Endothelial cell of umbilical vein (primary cell): ENCODE measurements around the gene SLC2A1. TPM values are rescaled to one million over a fixed set of nuclear protein-coding genes. Genes with fewer than 3 reads are reported as not detected.

Source experiments
- BruUV-seq: library from RNA; stranded (reverse); fragments of 400-500 nt; replicated peaks from 2 replicates; lab custom pipeline; 2021; lab: Mats Ljungman, UMichigan
- CTCF ChIA-PET: fragments of 300-600, 350-600 bp; sonication (Branson Sonifier 250); formaldehyde crosslinking; loops from one replicate; lab custom pipeline; 2021; ENCODE audit warnings: antibody characterized with exemption, inconsistent platforms; lab: Charles Lee
- POLR2A ChIA-PET: fragments of 300-600, 350-600 bp; sonication (Branson Sonifier 250); formaldehyde crosslinking; loops from one replicate; lab custom pipeline; 2021; ENCODE audit warnings: antibody characterized with exemption, inconsistent platforms; lab: Charles Lee
- DNase-seq: peaks from one replicate; pipeline ENCODE4 v3.0.0-alpha.2; 2011; ENCODE audit warnings: low read depth, low spot score
- FAIRE-seq: peaks from 2 replicates; lab custom pipeline; 2011; peaks lifted over from hg19 to GRCh38; lab: Jason Lieb, UNC
- H2AFZ ChIP-seq: 2 replicates; pipeline ENCODE4 v1.6.0; 2012; ENCODE audit warnings: low read depth, low read length, control low read depth, inconsistent platforms
- H3K27ac ChIP-seq: 2 replicates; pipeline ENCODE4 v1.5.1; 2011; ENCODE audit warnings: low read depth, mild to moderate bottlenecking, control low read depth, low read length, moderate library complexity; ENCODE audit not compliant: insufficient read depth
- H3K27me3 ChIP-seq, 2 experiments: 2 replicates each; pipeline versions ENCODE4 v1.6.0 to v1.6.1; 2011; ENCODE audit warnings: low read length in 2 of 2, mixed read lengths in 1 of 2; ENCODE audit not compliant: control insufficient read depth in 2 of 2, insufficient read depth in 2 of 2
- H3K36me3 ChIP-seq, 2 experiments: 2 replicates in 1 of 2; 3 replicates in 1 of 2; pipeline ENCODE4 v1.5.1; 2011; ENCODE audit warnings: low read length in 2 of 2, mild to moderate bottlenecking in 1 of 2, moderate library complexity in 1 of 2; ENCODE audit not compliant: control insufficient read depth in 2 of 2, insufficient read depth in 2 of 2; ENCODE audit errors: extremely low read depth in 1 of 2
- H3K4me1 ChIP-seq: 3 replicates; pipeline ENCODE4 v1.5.1; 2011; ENCODE audit warnings: mild to moderate bottlenecking, low read length; ENCODE audit not compliant: control insufficient read depth, insufficient read depth; ENCODE audit errors: extremely low read depth
- H3K4me2 ChIP-seq: 2 replicates; pipeline ENCODE4 v1.6.1; 2011; ENCODE audit warnings: low read length, control low read depth, mixed read lengths; ENCODE audit not compliant: insufficient read depth
- H3K4me3 ChIP-seq, 3 experiments: fragments of 200-600 bp in 1 of 3; sonication (generic), shearing (Covaris generic) in 1 of 3; replicated peaks in 1 of 3; 2 replicates each; pipeline ENCODE4 v1.5.1; 2011 to 2016; ENCODE audit warnings: control low read depth in 3 of 3, low read length in 3 of 3, mild to moderate bottlenecking in 2 of 3, inconsistent platforms in 1 of 3, low read depth in 1 of 3, moderate library complexity in 1 of 3; ENCODE audit not compliant: insufficient read depth in 1 of 3
- H3K79me2 ChIP-seq: 2 replicates; pipeline ENCODE4 v1.6.0; 2012; ENCODE audit warnings: low read length, inconsistent platforms; ENCODE audit not compliant: control insufficient read depth, insufficient read depth
- H3K9ac ChIP-seq: replicated peaks from 2 replicates; pipeline ENCODE3; 2011; ENCODE audit warnings: low read length, control low read depth; ENCODE audit not compliant: insufficient read depth; ENCODE audit errors: extremely low read depth
- H3K9me1 ChIP-seq: replicated peaks from 3 replicates; pipeline ENCODE4 v1.6.0; 2011; ENCODE audit warnings: mild to moderate bottlenecking, low read length; ENCODE audit not compliant: control insufficient read depth, insufficient read depth; ENCODE audit errors: extremely low read depth
- H3K9me3 ChIP-seq: replicated peaks from 2 replicates; pipeline ENCODE4 v1.5.1; 2012; ENCODE audit warnings: low read length, inconsistent platforms; ENCODE audit not compliant: control insufficient read depth, insufficient read depth
- H4K20me1 ChIP-seq: replicated peaks from 2 replicates; pipeline ENCODE3; 2011; ENCODE audit warnings: mild to moderate bottlenecking, low read length; ENCODE audit not compliant: control insufficient read depth, insufficient read depth; ENCODE audit errors: extremely low read depth
- EZH2 ChIP-seq: IDR thresholded peaks from 2 replicates; pipeline ENCODE4 v1.6.1; 2012; ENCODE audit warnings: borderline replicate concordance, low read depth, mild to moderate bottlenecking, moderate library complexity, low read length, inconsistent platforms; ENCODE audit not compliant: severe bottlenecking
- FOS ChIP-seq: IDR thresholded peaks from 2 replicates; pipeline ENCODE4 v1.6.1; 2011; ENCODE audit warnings: mild to moderate bottlenecking, low read length, moderate library complexity, borderline replicate concordance; ENCODE audit not compliant: insufficient read depth
- GATA2 ChIP-seq: IDR thresholded peaks from 2 replicates; pipeline ENCODE4 v1.7.0; 2011; ENCODE audit warnings: low read depth, mild to moderate bottlenecking, moderate library complexity, mixed read lengths, low read length; ENCODE audit not compliant: insufficient read length, insufficient read depth
- JUN ChIP-seq: IDR thresholded peaks from 2 replicates; pipeline ENCODE4 v1.6.1; 2011; ENCODE audit warnings: borderline replicate concordance, low read depth; ENCODE audit not compliant: insufficient read length, insufficient read depth
- MYC ChIP-seq: IDR thresholded peaks from one replicate; pipeline ENCODE4 v1.6.1; 2011; ENCODE audit warnings: mild to moderate bottlenecking, low read depth, low read length
- POLR2A ChIP-seq: IDR thresholded peaks from 2 replicates; pipeline ENCODE4 v1.6.1; 2012; ENCODE audit warnings: low read depth, mild to moderate bottlenecking, control low read depth, low read length
- dilution Hi-C: fragments of 300-500 bp; cut with MboI; formaldehyde crosslinking; loops from one replicate; pipeline ENCODE4 v1.15.0; 2019; ENCODE audit warnings: low sequenced_read_pairs; ENCODE audit not compliant: extremely low pct_ligation_motif_present
- intact Hi-C: fragments of 100-400 bp; cut with micrococcal nuclease; formaldehyde crosslinking; loops from one replicate; pipeline ENCODE4 v1.10.0; 2022
- polyA plus RNA-seq, 4 experiments: library from polyadenylated mRNA; depleted of rRNA in 3 of 4; stranded (reverse) in 3 of 4; unstranded in 1 of 4; fragments of >200 nt; gene quantifications; 2 replicates each; pipeline versions ENCODE4 v1.2.1 to v1.2.3, GENCODE V29; 2011 to 2012; ENCODE audit warnings: missing spikeins in 1 of 4
- total RNA-seq: library from RNA; stranded (reverse); gene quantifications from 2 replicates; pipeline ENCODE4 v1.2.3, GENCODE V29; 2021
- TF ChIP-seq, protein P1 (sequence below): IDR thresholded peaks from 2 replicates; pipeline ENCODE4 v1.6.1; 2011; ENCODE audit not compliant: insufficient read depth, insufficient read length
- TF ChIP-seq, protein P2 (sequence below), 2 donors: IDR thresholded peaks; 1 replicate in 1 of 2; 2 replicates in 1 of 2; pipeline ENCODE4 v1.5.1; 2011; ENCODE audit warnings: low read length in 2 of 2, mild to moderate bottlenecking in 2 of 2, moderate library complexity in 2 of 2, control low read depth in 1 of 2, inconsistent platforms in 1 of 2, low read depth in 1 of 2; ENCODE audit not compliant: insufficient read depth in 1 of 2; ENCODE audit errors: extremely low read depth in 1 of 2

Gene SLC2A1
- total and polyA plus RNA-seq, 2 donors (not counting 3 experiments of a cell fraction or from before 2014, with no cell fraction given), result 42.2 to 46.5 TPM

GRCh38 chr1:42963378-42964043, 4.8 kb upstream of the SLC2A1 start:
- no peaks in the 10 kb centered on the region for H3K36me3 ChIP-seq
- CTCF ChIA-PET, result interaction anchor here (2.6 to 5.7 kb wide), 2 partner anchors 50 to 110 kb away, joined by 7 to 23 read pairs; no protein-coding TSS in a partner anchor
- no peaks in the 10 kb centered on the region for H4K20me1 ChIP-seq
- no peak overlapping the region for H3K4me2 ChIP-seq
- H3K9me3 ChIP-seq, result no peaks in the 10 kb centered on the region
- TF ChIP-seq EZH2, result no peak
- peak; percentile 26 for TF ChIP-seq FOS
- TF ChIP-seq, protein P1, sequence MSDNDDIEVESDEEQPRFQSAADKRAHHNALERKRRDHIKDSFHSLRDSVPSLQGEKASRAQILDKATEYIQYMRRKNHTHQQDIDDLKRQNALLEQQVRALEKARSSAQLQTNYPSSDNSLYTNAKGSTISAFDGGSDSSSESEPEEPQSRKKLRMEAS, result no peak
- TF ChIP-seq GATA2, result no peak
- TF ChIP-seq JUN, result no peak
- TF ChIP-seq, protein P2, sequence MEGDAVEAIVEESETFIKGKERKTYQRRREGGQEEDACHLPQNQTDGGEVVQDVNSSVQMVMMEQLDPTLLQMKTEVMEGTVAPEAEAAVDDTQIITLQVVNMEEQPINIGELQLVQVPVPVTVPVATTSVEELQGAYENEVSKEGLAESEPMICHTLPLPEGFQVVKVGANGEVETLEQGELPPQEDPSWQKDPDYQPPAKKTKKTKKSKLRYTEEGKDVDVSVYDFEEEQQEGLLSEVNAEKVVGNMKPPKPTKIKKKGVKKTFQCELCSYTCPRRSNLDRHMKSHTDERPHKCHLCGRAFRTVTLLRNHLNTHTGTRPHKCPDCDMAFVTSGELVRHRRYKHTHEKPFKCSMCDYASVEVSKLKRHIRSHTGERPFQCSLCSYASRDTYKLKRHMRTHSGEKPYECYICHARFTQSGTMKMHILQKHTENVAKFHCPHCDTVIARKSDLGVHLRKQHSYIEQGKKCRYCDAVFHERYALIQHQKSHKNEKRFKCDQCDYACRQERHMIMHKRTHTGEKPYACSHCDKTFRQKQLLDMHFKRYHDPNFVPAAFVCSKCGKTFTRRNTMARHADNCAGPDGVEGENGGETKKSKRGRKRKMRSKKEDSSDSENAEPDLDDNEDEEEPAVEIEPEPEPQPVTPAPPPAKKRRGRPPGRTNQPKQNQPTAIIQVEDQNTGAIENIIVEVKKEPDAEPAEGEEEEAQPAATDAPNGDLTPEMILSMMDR (IDR thresholded peaks at IDR 0.05; ENCODE audit: extremely low read depth in 1 of 2, insufficient read depth in 1 of 2, low read depth in 1 of 2, low read length in 2 of 2), result no peak
- no peak for TF ChIP-seq MYC
- TF ChIP-seq POLR2A, result no peak
- dilution Hi-C loops (no loop called here), intact Hi-C loops (no loop called here)
- H3K27me3 ChIP-seq, result no peaks in the 10 kb centered on the region
- POLR2A ChIA-PET, result no interaction called here
- peaks cover 10% of the 10 kb centered on the region for H3K4me1 ChIP-seq
- H3K9ac ChIP-seq, result no peak overlapping the region
- H3K9me1 ChIP-seq, result no peaks in the 10 kb centered on the region
- no peak overlapping the region for H3K27ac ChIP-seq
- no peak overlapping the region for H2AFZ ChIP-seq
- DNase-seq (peak; percentile 58), FAIRE-seq (peak; percentile 64)
- H3K4me3 ChIP-seq, result no peak overlapping the region
- no peaks in the 10 kb centered on the region for H3K79me2 ChIP-seq
- BruUV-seq, result no TSS peak
